ENCODE results near the gene SLC18B1.

SLC18B1 gene

GRCh38 chr6:132819405-132820161 lies 21.1 kb upstream of the SLC18B1 start:
- Histone ChIP-seq H3K9ac (ENCODE audit: insufficient read length, low read depth) (no peak overlapping the region), H3K9me3 (ENCODE audit: insufficient read depth, low read length) (no peaks in the 10 kb centered on the region), H3K27me3 (ENCODE audit: insufficient read depth, insufficient read length) (no peaks in the 10 kb centered on the region), H3K4me1 (ENCODE audit: insufficient read depth, insufficient read length) (peaks cover 5% of the 10 kb centered on the region), H3K36me3 (ENCODE audit: insufficient read depth, insufficient read length, low read length) (peaks cover 53% of the 10 kb centered on the region), H3K4me3 (ENCODE audit: insufficient read length, low read depth) (no peak overlapping the region)
- no peak for TF ChIP-seq SUZ12 (IDR thresholded peaks at IDR 0.05; ENCODE audit: extremely low read depth, insufficient read depth, insufficient read length)
- no peak for TF ChIP-seq ZNF274 (IDR thresholded peaks at IDR 0.05; ENCODE audit: low read depth, low read length)
- no peak for TF ChIP-seq YY1 (IDR thresholded peaks at IDR 0.05; ENCODE audit: insufficient read depth, insufficient read length)
- no peak for DNase-seq (ENCODE audit: low read depth, low spot score)

- no peak for TF ChIP-seq YY1 (IDR thresholded peaks at IDR 0.05; ENCODE audit: insufficient read depth, insufficient read length)
- TF ChIP-seq ZNF274 (IDR thresholded peaks at IDR 0.05; ENCODE audit: low read depth, low read length): no peak
- no peak for TF ChIP-seq SUZ12 (IDR thresholded peaks at IDR 0.05; ENCODE audit: extremely low read depth, insufficient read depth, insufficient read length)
These were observed 20.2 kb upstream of the SLC18B1 start for GRCh38 chr6:132818404-132819359.

GRCh38 chr6:132817554-132818403 lies 19.3 kb upstream of the SLC18B1 start:
- Histone ChIP-seq H3K9ac (ENCODE audit: insufficient read length, low read depth) (no peak overlapping the region), H3K9me3 (ENCODE audit: insufficient read depth, low read length) (no peaks in the 10 kb centered on the region), H3K4me1 (ENCODE audit: insufficient read depth, insufficient read length) (peaks cover 5% of the 10 kb centered on the region), H3K4me3 (ENCODE audit: insufficient read length, low read depth) (no peak overlapping the region), H3K27me3 (ENCODE audit: insufficient read depth, insufficient read length) (no peaks in the 10 kb centered on the region), H3K36me3 (ENCODE audit: insufficient read depth, insufficient read length, low read length) (peaks cover 53% of the 10 kb centered on the region)
- DNase-seq (ENCODE audit: low read depth, low spot score): no peak
- TF ChIP-seq YY1 (IDR thresholded peaks at IDR 0.05; ENCODE audit: insufficient read depth, insufficient read length) (no peak), SUZ12 (IDR thresholded peaks at IDR 0.05; ENCODE audit: extremely low read depth, insufficient read depth, insufficient read length) (no peak), ZNF274 (IDR thresholded peaks at IDR 0.05; ENCODE audit: low read depth, low read length) (no peak)

More at GRCh38 chr6:132818404-132819359, 20.2 kb upstream of the SLC18B1 start:
- Histone ChIP-seq H3K27me3 (ENCODE audit: insufficient read depth, insufficient read length) (no peaks in the 10 kb centered on the region), H3K9ac (ENCODE audit: insufficient read length, low read depth) (no peak overlapping the region), H3K36me3 (ENCODE audit: insufficient read depth, insufficient read length, low read length) (peaks cover 53% of the 10 kb centered on the region), H3K4me3 (ENCODE audit: insufficient read length, low read depth) (no peak overlapping the region), H3K9me3 (ENCODE audit: insufficient read depth, low read length) (no peaks in the 10 kb centered on the region), H3K4me1 (ENCODE audit: insufficient read depth, insufficient read length) (peaks cover 5% of the 10 kb centered on the region)
- DNase-seq (ENCODE audit: low read depth, low spot score): no peak

GRCh38 chr6:132816660-132817059 lies 18.2 kb upstream of the SLC18B1 start:
- Histone ChIP-seq H3K9me3 (ENCODE audit: insufficient read depth, low read length) (no peaks in the 10 kb centered on the region), H3K4me1 (ENCODE audit: insufficient read depth, insufficient read length) (peaks cover 5% of the 10 kb centered on the region), H3K9ac (ENCODE audit: insufficient read length, low read depth) (peak overlapping the region; percentile 89), H3K4me3 (ENCODE audit: insufficient read length, low read depth) (peak overlapping the region; percentile 78), H3K27me3 (ENCODE audit: insufficient read depth, insufficient read length) (no peaks in the 10 kb centered on the region), H3K36me3 (ENCODE audit: insufficient read depth, insufficient read length, low read length) (peaks cover 53% of the 10 kb centered on the region)
- TF ChIP-seq SUZ12 (IDR thresholded peaks at IDR 0.05; ENCODE audit: extremely low read depth, insufficient read depth, insufficient read length): no peak
- no peak for TF ChIP-seq YY1 (IDR thresholded peaks at IDR 0.05; ENCODE audit: insufficient read depth, insufficient read length)
- TF ChIP-seq ZNF274 (IDR thresholded peaks at IDR 0.05; ENCODE audit: low read depth, low read length): no peak
- no peak for DNase-seq (ENCODE audit: low read depth, low spot score)

GRCh38 chr6:132814716-132815570 lies 16.5 kb upstream of the SLC18B1 start:
- no peak for DNase-seq (ENCODE audit: low read depth, low spot score)
- peak overlapping the region; percentile 89 for H3K9ac ChIP-seq (ENCODE audit: insufficient read length, low read depth)
- H3K4me3 ChIP-seq (ENCODE audit: insufficient read length, low read depth): peak overlapping the region; percentile 78
- peaks cover 5% of the 10 kb centered on the region for H3K4me1 ChIP-seq (ENCODE audit: insufficient read depth, insufficient read length)
- H3K27me3 ChIP-seq (ENCODE audit: insufficient read depth, insufficient read length): no peaks in the 10 kb centered on the region
- H3K36me3 ChIP-seq (ENCODE audit: insufficient read depth, insufficient read length, low read length): peaks cover 53% of the 10 kb centered on the region
- TF ChIP-seq ZNF274 (IDR thresholded peaks at IDR 0.05; ENCODE audit: low read depth, low read length) (no peak), YY1 (IDR thresholded peaks at IDR 0.05; ENCODE audit: insufficient read depth, insufficient read length) (no peak), SUZ12 (IDR thresholded peaks at IDR 0.05; ENCODE audit: extremely low read depth, insufficient read depth, insufficient read length) (no peak)
- no peaks in the 10 kb centered on the region for H3K9me3 ChIP-seq (ENCODE audit: insufficient read depth, low read length)

All from NT2/D1 (cell line).